IMR-90 (cell line): ENCODE data around the gene PLVAP. TPM values are rescaled to one million over a fixed set of nuclear protein-coding genes. Genes with fewer than 3 reads are reported as not detected.

ENCODE experiments used
- ATAC-seq: fragments of 200-7000 bp; cut with Tn5 transposase; 2 replicates; pipeline ENCODE4 v1.9.1; 2020; ENCODE audit warnings: low read depth, mild to moderate bottlenecking, moderate library complexity
- BruUV-seq: library from RNA; stranded (reverse); fragments of 400-500 nt; replicated peaks from 2 replicates; lab custom pipeline; 2021; lab: Mats Ljungman, UMichigan
- CTCF ChIA-PET: fragments of 300-600 bp; formaldehyde crosslinking; extraction: SDS; loops from one replicate; lab custom pipeline; 2021; ENCODE audit warnings: antibody characterized with exemption; lab: Yijun Ruan, JAX
- POLR2A ChIA-PET: fragments of 300-600 bp; sonication (Branson Sonifier 250); formaldehyde crosslinking; loops from one replicate; lab custom pipeline; 2022; ENCODE audit warnings: antibody characterized with exemption; ENCODE audit not compliant: unreplicated experiment; lab: Charles Lee
- DNase-seq: peaks from one replicate; pipeline ENCODE4 v3.0.0; 2013
- H2AFZ ChIP-seq: replicated peaks from 2 replicates; pipeline ENCODE3; 2013; ENCODE audit warnings: low read length, mild to moderate bottlenecking; ENCODE audit not compliant: poor library complexity
- H2AK5ac ChIP-seq: 2 replicates; pipeline ENCODE4 v1.6.1; 2013; ENCODE audit warnings: low read depth, low read length, inconsistent platforms
- H2AK9ac ChIP-seq: replicated peaks from 2 replicates; pipeline ENCODE3; 2013; ENCODE audit warnings: mild to moderate bottlenecking, low read depth, low read length, moderate library complexity; ENCODE audit not compliant: poor library complexity
- H2BK120ac ChIP-seq: 2 replicates; pipeline ENCODE4 v1.6.1; 2013; ENCODE audit warnings: low read depth, low read length, inconsistent platforms
- H2BK15ac ChIP-seq: 3 replicates; pipeline ENCODE4 v1.6.1; 2013; ENCODE audit warnings: low read depth, low read length, inconsistent platforms
- H2BK20ac ChIP-seq: 2 replicates; pipeline ENCODE4 v1.6.1; 2013; ENCODE audit warnings: low read depth, mild to moderate bottlenecking, inconsistent platforms, low read length, moderate library complexity
- H2BK5ac ChIP-seq: 2 replicates; pipeline ENCODE4 v1.6.1; 2013; ENCODE audit warnings: mild to moderate bottlenecking, low read depth, low read length, inconsistent platforms; ENCODE audit not compliant: poor library complexity, severe bottlenecking
- H3K14ac ChIP-seq: replicated peaks from 2 replicates; pipeline ENCODE4 v1.6.1; 2013; ENCODE audit warnings: low read depth, low read length, inconsistent platforms
- H3K18ac ChIP-seq: 2 replicates; pipeline ENCODE4 v1.6.1; 2013; ENCODE audit warnings: low read depth, low read length, control low read depth
- H3K23ac ChIP-seq: 2 replicates; pipeline ENCODE4 v1.6.1; 2013; ENCODE audit warnings: low read depth, low read length, inconsistent platforms
- H3K27ac ChIP-seq: 2 replicates; pipeline ENCODE4 v1.5.1; 2013; ENCODE audit warnings: mild to moderate bottlenecking, control low read depth, low read length; ENCODE audit not compliant: insufficient read depth
- H3K27me3 ChIP-seq: 2 replicates; pipeline ENCODE4 v1.6.1; 2013; ENCODE audit warnings: low read length; ENCODE audit not compliant: control insufficient read depth, insufficient read depth
- H3K36me3 ChIP-seq: 2 replicates; pipeline ENCODE4 v1.6.1; 2013; ENCODE audit warnings: low read length, mixed read lengths; ENCODE audit not compliant: control insufficient read depth, insufficient read depth
- H3K4ac ChIP-seq: 2 replicates; pipeline ENCODE4 v1.6.1; 2013; ENCODE audit warnings: low read depth, low read length, inconsistent platforms
- H3K4me1 ChIP-seq: 2 replicates; pipeline ENCODE4 v1.6.1; 2013; ENCODE audit warnings: low read length, mixed read lengths; ENCODE audit not compliant: control insufficient read depth, insufficient read depth
- H3K4me2 ChIP-seq: 2 replicates; pipeline ENCODE4 v1.6.1; 2013; ENCODE audit warnings: low read depth, mild to moderate bottlenecking, control low read depth, low read length, moderate library complexity
- H3K4me3 ChIP-seq: 2 replicates; pipeline ENCODE4 v1.5.1; 2013; ENCODE audit warnings: low read depth, mild to moderate bottlenecking, control low read depth, low read length, moderate library complexity; ENCODE audit not compliant: insufficient read depth
- H3K56ac ChIP-seq: 2 replicates; pipeline ENCODE4 v1.6.1; 2013; ENCODE audit warnings: low read length, inconsistent platforms; ENCODE audit not compliant: insufficient read depth; ENCODE audit errors: extremely low read depth
- H3K79me1 ChIP-seq, 2 experiments: 2 replicates each; pipeline ENCODE4 v1.6.1; 2013; ENCODE audit warnings: low read length in 2 of 2, inconsistent platforms in 1 of 2, low read depth in 1 of 2
- H3K9ac ChIP-seq: 2 replicates; pipeline ENCODE4 v1.6.1; 2013; ENCODE audit warnings: low read depth, low read length, control low read depth
- H3K9me1 ChIP-seq: 2 replicates; pipeline ENCODE4 v1.6.1; 2013; ENCODE audit warnings: low read length, inconsistent platforms; ENCODE audit not compliant: insufficient read depth
- H3K9me3 ChIP-seq: 2 replicates; pipeline ENCODE4 v1.6.1; 2013; ENCODE audit warnings: low read length; ENCODE audit not compliant: control insufficient read depth, insufficient read depth
- H4K20me1 ChIP-seq: 2 replicates; pipeline ENCODE4 v1.6.1; 2013; ENCODE audit warnings: low read length, inconsistent platforms; ENCODE audit not compliant: insufficient read depth
- H4K5ac ChIP-seq: 2 replicates; pipeline ENCODE4 v1.6.1; 2013; ENCODE audit warnings: mild to moderate bottlenecking, low read depth, low read length, control low read depth
- H4K8ac ChIP-seq, 2 experiments: 2 replicates each; pipeline ENCODE4 v1.6.1; 2013; ENCODE audit warnings: low read depth in 2 of 2, low read length in 2 of 2, control low read depth in 1 of 2, inconsistent platforms in 1 of 2
- H4K91ac ChIP-seq: 2 replicates; pipeline ENCODE4 v1.6.1; 2013; ENCODE audit warnings: low read depth, low read length, inconsistent platforms; ENCODE audit not compliant: insufficient read depth
- BHLHE40 ChIP-seq: fragments of 150-350 bp; IDR thresholded peaks from 2 replicates; pipeline ENCODE4 v1.6.1; 2016; ENCODE audit warnings: mild to moderate bottlenecking, low read depth, low read length
- CEBPB ChIP-seq: IDR thresholded peaks from 2 replicates; pipeline ENCODE4 v1.6.1; 2012; ENCODE audit warnings: low read depth, low read length, improper control_type of control experiment
- ELK1 ChIP-seq: fragments of 150-350 bp; IDR thresholded peaks from 2 replicates; pipeline ENCODE4 v1.6.1; 2016; ENCODE audit warnings: low read depth, mild to moderate bottlenecking, low read length, moderate library complexity, borderline replicate concordance
- FOS ChIP-seq: fragments of 150-350 bp; IDR thresholded peaks from 2 replicates; pipeline ENCODE4 v1.6.1; 2016; ENCODE audit warnings: low read depth, low read length
- MAFK ChIP-seq: IDR thresholded peaks from 2 replicates; pipeline ENCODE4 v1.6.1; 2012; ENCODE audit warnings: low read depth, low read length, improper control_type of control experiment
- RCOR1 ChIP-seq: IDR thresholded peaks from 2 replicates; pipeline ENCODE4 v1.6.1; 2012; ENCODE audit warnings: mild to moderate bottlenecking, low read length, improper control_type of control experiment; ENCODE audit not compliant: insufficient replicate concordance
- RFX5 ChIP-seq: IDR thresholded peaks from 2 replicates; pipeline ENCODE4 v1.8.0; 2012; ENCODE audit warnings: low read depth, mild to moderate bottlenecking, low read length, moderate library complexity
- SMC3 ChIP-seq: fragments of 150-350 bp; IDR thresholded peaks from 2 replicates; pipeline ENCODE4 v1.6.1; 2016; ENCODE audit warnings: low read depth, mild to moderate bottlenecking, antibody characterized with exemption, low read length, moderate library complexity
- WGBS, 2 experiments: methylation state at CpG; one replicate each; pipeline versions ENCODE4 v1.1.5 to v1.1.7; 2013; ENCODE audit warnings: missing lambda C conversion rate in 2 of 2; ENCODE audit not compliant: insufficient read length in 1 of 2; ENCODE audit errors: extremely low coverage in 2 of 2; 5-methylcytosine and 5-hydroxymethylcytosine counted together
- dilution Hi-C: fragments of 300-500 bp; cut with HindIII; formaldehyde crosslinking; loops from one replicate; pipeline ENCODE4 v1.14.3; 2018; ENCODE audit warnings: low sequenced_read_pairs; ENCODE audit not compliant: unreplicated experiment
- in situ Hi-C: fragments of 300-500 bp; cut with MboI; formaldehyde crosslinking; loops from 3 replicates; pipeline ENCODE4 v1.14.3; 2019; ENCODE audit warnings: low sequenced_read_pairs, inconsistent platforms, mixed read lengths
- intact Hi-C: fragments of 100-400 bp; cut with micrococcal nuclease; formaldehyde crosslinking; loops from 2 replicates; pipeline ENCODE4 v1.10.0; 2022
- polyA plus RNA-seq, 3 experiments: library from polyadenylated mRNA; depleted of rRNA; stranded (reverse); fragments of >200 nt; gene quantifications; 2 replicates each; pipeline ENCODE4 v1.2.3, GENCODE V29; 2012; ENCODE audit warnings: low replicate concordance in 1 of 3
- total RNA-seq: library from RNA; depleted of rRNA; stranded (reverse); fragments of >200 nt; gene quantifications from 2 replicates; pipeline ENCODE4 v1.2.3, GENCODE V29; 2012
- TF ChIP-seq, protein P1 (sequence below): fragments of 150-350 bp; IDR thresholded peaks from 2 replicates; pipeline ENCODE4 v1.6.1; 2017; ENCODE audit warnings: mild to moderate bottlenecking, antibody characterized with exemption, low read length, low read depth
- TF ChIP-seq, protein P2 (sequence below): conservative IDR thresholded peaks from 2 replicates; pipeline ENCODE4 v1.5.1; 2012; ENCODE audit warnings: mild to moderate bottlenecking, low read depth, low read length, improper control_type of control experiment

The PLVAP gene
- total and polyA plus RNA-seq, 2 of the 4 experiments (the other 2 are of a cell fraction) = not detected

DNA sequence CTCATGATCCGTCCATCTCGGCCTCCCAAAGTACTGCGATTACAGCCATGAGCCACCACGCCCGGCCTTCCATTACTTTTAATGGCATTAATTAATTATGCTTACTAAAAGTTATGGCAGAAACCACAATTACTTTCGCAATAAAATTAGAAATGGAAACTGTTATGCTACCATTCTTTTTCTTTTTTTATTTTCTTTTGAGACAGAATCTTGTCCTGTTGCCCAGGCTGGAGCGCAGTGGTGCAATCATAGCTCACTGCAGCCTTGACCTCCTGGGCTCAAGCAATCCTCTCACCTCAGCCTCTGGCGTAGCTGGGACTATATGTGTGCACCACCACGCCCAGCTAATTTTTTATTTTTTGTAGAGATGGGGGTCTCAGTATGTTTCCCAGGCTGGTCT, 32.8 kb upstream of the PLVAP start:
- Histone ChIP-seq H2BK20ac (no peak overlapping the region), H2BK15ac (no peak overlapping the region), H3K4ac (no peak overlapping the region), H3K79me1 (no peaks in the 10 kb centered on the region), H3K27ac (no peak overlapping the region), H3K9me3 (no peaks in the 10 kb centered on the region), H3K36me3 (no peaks in the 10 kb centered on the region), H3K18ac (no peak overlapping the region), H3K4me3 (no peak overlapping the region), H3K56ac (no peak overlapping the region), H3K9me1 (peaks cover 2% of the 10 kb centered on the region; the same call in 1 of the 2 replicates), H2AK9ac (no peak overlapping the region), H3K27me3 (0 out of 2 replicates have a peak, but pooled peaks cover 1% of the 10 kb centered on the region), H3K4me2 (no peak overlapping the region), H3K23ac (no peak overlapping the region), H4K8ac (no peak overlapping the region), H2AFZ (no peak overlapping the region), H4K20me1 (no peaks in the 10 kb centered on the region), H2AK5ac (no peak overlapping the region), H4K91ac (no peak overlapping the region), H3K14ac (no peak overlapping the region), H2BK5ac (no peak overlapping the region), H3K9ac (no peak overlapping the region), H2BK120ac (no peak overlapping the region), H3K4me1 (peaks cover 7% of the 10 kb centered on the region), H4K5ac (no peak overlapping the region)
- POLR2A ChIA-PET = no interaction called here
- WGBS, 2 experiments = 72% methylated on average over 2 of the region's 9 CpGs; no CpG with 5 or more reads in 1 of the 2 experiments
- no TSS peak for BruUV-seq
- in situ Hi-C loops = no loop called here
- TF ChIP-seq, protein P1, sequence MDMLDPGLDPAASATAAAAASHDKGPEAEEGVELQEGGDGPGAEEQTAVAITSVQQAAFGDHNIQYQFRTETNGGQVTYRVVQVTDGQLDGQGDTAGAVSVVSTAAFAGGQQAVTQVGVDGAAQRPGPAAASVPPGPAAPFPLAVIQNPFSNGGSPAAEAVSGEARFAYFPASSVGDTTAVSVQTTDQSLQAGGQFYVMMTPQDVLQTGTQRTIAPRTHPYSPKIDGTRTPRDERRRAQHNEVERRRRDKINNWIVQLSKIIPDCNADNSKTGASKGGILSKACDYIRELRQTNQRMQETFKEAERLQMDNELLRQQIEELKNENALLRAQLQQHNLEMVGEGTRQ = no peak
- TF ChIP-seq, protein P2, sequence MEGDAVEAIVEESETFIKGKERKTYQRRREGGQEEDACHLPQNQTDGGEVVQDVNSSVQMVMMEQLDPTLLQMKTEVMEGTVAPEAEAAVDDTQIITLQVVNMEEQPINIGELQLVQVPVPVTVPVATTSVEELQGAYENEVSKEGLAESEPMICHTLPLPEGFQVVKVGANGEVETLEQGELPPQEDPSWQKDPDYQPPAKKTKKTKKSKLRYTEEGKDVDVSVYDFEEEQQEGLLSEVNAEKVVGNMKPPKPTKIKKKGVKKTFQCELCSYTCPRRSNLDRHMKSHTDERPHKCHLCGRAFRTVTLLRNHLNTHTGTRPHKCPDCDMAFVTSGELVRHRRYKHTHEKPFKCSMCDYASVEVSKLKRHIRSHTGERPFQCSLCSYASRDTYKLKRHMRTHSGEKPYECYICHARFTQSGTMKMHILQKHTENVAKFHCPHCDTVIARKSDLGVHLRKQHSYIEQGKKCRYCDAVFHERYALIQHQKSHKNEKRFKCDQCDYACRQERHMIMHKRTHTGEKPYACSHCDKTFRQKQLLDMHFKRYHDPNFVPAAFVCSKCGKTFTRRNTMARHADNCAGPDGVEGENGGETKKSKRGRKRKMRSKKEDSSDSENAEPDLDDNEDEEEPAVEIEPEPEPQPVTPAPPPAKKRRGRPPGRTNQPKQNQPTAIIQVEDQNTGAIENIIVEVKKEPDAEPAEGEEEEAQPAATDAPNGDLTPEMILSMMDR = no peak
- no peak for TF ChIP-seq SMC3
- no peak for TF ChIP-seq RCOR1
- TF ChIP-seq CEBPB = no peak
- TF ChIP-seq MAFK = no peak
- TF ChIP-seq ELK1 = no peak
- TF ChIP-seq FOS = no peak
- TF ChIP-seq BHLHE40 = no peak
- TF ChIP-seq RFX5 = no peak
- dilution Hi-C loops = no loop called here
- CTCF ChIA-PET = no interaction called here
- DNase-seq (no peak), ATAC-seq (no peak)
- intact Hi-C loops = no loop called here
